Astrocyte (in vitro differentiated cells and primary cell): Measurements from ENCODE around the gene ZNF787. TPM values are rescaled to one million over a fixed set of nuclear protein-coding genes. Genes with fewer than 3 reads are reported as not detected.

Source experiments
- DNase-seq: peaks from one replicate; pipeline ENCODE4 v3.0.0-alpha.2; 2010; ENCODE audit warnings: low read depth
- FAIRE-seq: peaks from 2 replicates; lab custom pipeline; 2011; peaks lifted over from hg19 to GRCh38; lab: Jason Lieb, UNC
- H2AFZ ChIP-seq: 2 replicates; pipeline ENCODE4 v1.6.0; 2012; ENCODE audit warnings: low read depth, low read length, inconsistent platforms
- H3K27ac ChIP-seq: 2 replicates; pipeline ENCODE4 v1.5.1; 2011; ENCODE audit warnings: low read depth, low read length, inconsistent platforms
- H3K27me3 ChIP-seq: 2 replicates; pipeline ENCODE4 v1.6.0; 2011; ENCODE audit warnings: low read length, inconsistent platforms; ENCODE audit not compliant: insufficient read depth
- H3K36me3 ChIP-seq: 2 replicates; pipeline ENCODE4 v1.5.1; 2011; ENCODE audit warnings: low read length, inconsistent platforms; ENCODE audit not compliant: insufficient read depth
- H3K4me1 ChIP-seq: 2 replicates; pipeline ENCODE4 v1.5.1; 2011; ENCODE audit warnings: low read length, inconsistent platforms; ENCODE audit not compliant: insufficient read depth
- H3K4me2 ChIP-seq: 2 replicates; pipeline ENCODE4 v1.6.0; 2012; ENCODE audit warnings: low read length, inconsistent platforms
- H3K4me3 ChIP-seq: 2 replicates; pipeline ENCODE4 v1.5.1; 2011; ENCODE audit warnings: low read depth, mild to moderate bottlenecking, low read length, inconsistent platforms; ENCODE audit not compliant: insufficient read depth
- H3K79me2 ChIP-seq: 2 replicates; pipeline ENCODE4 v1.6.0; 2012; ENCODE audit warnings: mild to moderate bottlenecking, low read length, inconsistent platforms; ENCODE audit not compliant: insufficient read depth
- H3K9ac ChIP-seq: 2 replicates; pipeline ENCODE4 v1.6.0; 2012; ENCODE audit warnings: mild to moderate bottlenecking, low read length, inconsistent platforms
- H3K9me3 ChIP-seq: 2 replicates; pipeline ENCODE4 v1.5.1; 2012; ENCODE audit warnings: low read depth, mild to moderate bottlenecking, low read length, inconsistent platforms; ENCODE audit not compliant: insufficient read depth
- H4K20me1 ChIP-seq: 2 replicates; pipeline ENCODE4 v1.6.0; 2012; ENCODE audit warnings: low read length, inconsistent platforms; ENCODE audit not compliant: insufficient read depth
- H3K27ac Mint-ChIP-seq: one replicate; pipeline ENCODE4 v1.8.0; 2021; ENCODE audit warnings: mild to moderate bottlenecking, mixed read lengths; ENCODE audit not compliant: unreplicated experiment
- H3K27me3 Mint-ChIP-seq: one replicate; pipeline ENCODE4 v1.8.0; 2021; ENCODE audit warnings: low read depth, mixed read lengths; ENCODE audit not compliant: unreplicated experiment
- H3K36me3 Mint-ChIP-seq: one replicate; pipeline ENCODE4 v1.8.0; 2021; ENCODE audit warnings: low read depth, mixed read lengths; ENCODE audit not compliant: unreplicated experiment
- H3K4me1 Mint-ChIP-seq: one replicate; pipeline ENCODE4 v1.8.0; 2021; ENCODE audit warnings: low read depth, mixed read lengths; ENCODE audit not compliant: unreplicated experiment
- H3K4me3 Mint-ChIP-seq: one replicate; pipeline ENCODE4 v1.8.0; 2021; ENCODE audit warnings: mild to moderate bottlenecking, moderate library complexity, mixed read lengths; ENCODE audit not compliant: unreplicated experiment
- H3K9me3 Mint-ChIP-seq: one replicate; pipeline ENCODE4 v1.8.0; 2021; ENCODE audit warnings: mild to moderate bottlenecking, mixed read lengths; ENCODE audit not compliant: unreplicated experiment
- EZH2 ChIP-seq: IDR thresholded peaks from 2 replicates; pipeline ENCODE4 v1.6.1; 2012; ENCODE audit warnings: mild to moderate bottlenecking, low read length, inconsistent platforms; ENCODE audit not compliant: insufficient read depth
- total RNA-seq: library from RNA; stranded (reverse); gene quantifications from 2 replicates; pipeline ENCODE4 v1.2.1, GENCODE V29; 2021
- TF ChIP-seq, protein P1 (sequence below): IDR thresholded peaks from 2 replicates; pipeline ENCODE4 v1.5.1; 2011; ENCODE audit warnings: low read depth, mild to moderate bottlenecking, inconsistent platforms, low read length, moderate library complexity; ENCODE audit not compliant: insufficient read depth

ZNF787 gene
- total RNA-seq, 1 donor from 2014 or later: 36.3 TPM

DNA sequence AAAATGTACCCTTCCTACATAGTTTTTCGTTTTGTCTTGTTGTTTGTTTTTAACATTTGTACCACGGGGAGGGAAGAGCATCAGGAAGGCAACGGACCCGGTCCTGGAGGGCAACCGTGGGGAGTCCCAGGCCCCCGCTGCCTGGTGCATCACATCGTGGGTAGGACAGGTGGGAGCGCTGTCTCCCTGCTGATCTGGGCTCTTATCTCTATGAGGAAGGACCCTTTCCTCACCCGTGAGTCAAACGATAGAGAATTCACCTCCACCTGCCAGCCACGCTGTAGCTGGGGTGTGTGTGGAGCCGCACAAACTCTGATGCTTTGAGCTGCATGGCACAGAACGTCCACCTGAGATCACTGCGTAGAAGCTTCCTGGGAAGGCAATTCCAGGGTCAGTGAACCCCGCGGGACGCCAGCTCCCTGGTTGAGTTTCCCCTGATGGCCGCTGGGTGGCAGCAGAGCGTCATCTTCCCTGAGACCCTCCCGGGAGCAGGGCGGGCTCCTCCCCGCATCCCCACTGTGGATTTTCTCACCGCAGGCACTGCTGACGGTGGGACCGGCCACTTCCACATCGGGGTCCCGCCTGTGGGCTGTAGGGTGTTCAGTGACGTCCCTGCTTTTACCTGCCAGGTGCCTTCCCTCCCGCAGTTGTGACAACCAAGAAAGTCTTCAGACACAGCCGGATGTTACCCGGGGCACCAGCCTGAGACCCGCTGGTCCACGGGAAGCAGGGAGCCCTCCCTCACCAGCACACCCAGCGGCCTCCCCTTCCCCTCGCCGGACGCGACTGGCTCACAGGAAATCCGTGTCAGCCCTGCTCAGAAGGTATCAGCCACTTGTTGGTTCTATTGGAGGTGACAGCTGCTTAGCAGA is 54.7 kb downstream of the ZNF787 start:
- Histone ChIP-seq H3K36me3 (no peaks in the 10 kb centered on the region), H3K4me3 (peak overlapping the region; percentile 29), H2AFZ (peak overlapping the region; percentile 67), H4K20me1 (no peaks in the 10 kb centered on the region), H3K27ac (no peak overlapping the region), H3K4me2 (peak overlapping the region; percentile 82), H3K27me3 (no peaks in the 10 kb centered on the region), H3K79me2 (no peaks in the 10 kb centered on the region), H3K9ac (peak overlapping the region; percentile 16), H3K4me1 (no peaks in the 10 kb centered on the region), H3K9me3 (no peaks in the 10 kb centered on the region)
- Mint-ChIP-seq H3K27me3 (peaks cover 25% of the 10 kb centered on the region), H3K4me3 (peak overlapping the region; percentile 54), H3K27ac (no peak overlapping the region), H3K36me3 (no peaks in the 10 kb centered on the region), H3K4me1 (no peaks in the 10 kb centered on the region), H3K9me3 (peaks cover 5% of the 10 kb centered on the region)
- FAIRE-seq: no peak
- no peak for DNase-seq
- no peak for TF ChIP-seq EZH2
- TF ChIP-seq, protein P1, sequence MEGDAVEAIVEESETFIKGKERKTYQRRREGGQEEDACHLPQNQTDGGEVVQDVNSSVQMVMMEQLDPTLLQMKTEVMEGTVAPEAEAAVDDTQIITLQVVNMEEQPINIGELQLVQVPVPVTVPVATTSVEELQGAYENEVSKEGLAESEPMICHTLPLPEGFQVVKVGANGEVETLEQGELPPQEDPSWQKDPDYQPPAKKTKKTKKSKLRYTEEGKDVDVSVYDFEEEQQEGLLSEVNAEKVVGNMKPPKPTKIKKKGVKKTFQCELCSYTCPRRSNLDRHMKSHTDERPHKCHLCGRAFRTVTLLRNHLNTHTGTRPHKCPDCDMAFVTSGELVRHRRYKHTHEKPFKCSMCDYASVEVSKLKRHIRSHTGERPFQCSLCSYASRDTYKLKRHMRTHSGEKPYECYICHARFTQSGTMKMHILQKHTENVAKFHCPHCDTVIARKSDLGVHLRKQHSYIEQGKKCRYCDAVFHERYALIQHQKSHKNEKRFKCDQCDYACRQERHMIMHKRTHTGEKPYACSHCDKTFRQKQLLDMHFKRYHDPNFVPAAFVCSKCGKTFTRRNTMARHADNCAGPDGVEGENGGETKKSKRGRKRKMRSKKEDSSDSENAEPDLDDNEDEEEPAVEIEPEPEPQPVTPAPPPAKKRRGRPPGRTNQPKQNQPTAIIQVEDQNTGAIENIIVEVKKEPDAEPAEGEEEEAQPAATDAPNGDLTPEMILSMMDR: peak; percentile 54

DNA sequence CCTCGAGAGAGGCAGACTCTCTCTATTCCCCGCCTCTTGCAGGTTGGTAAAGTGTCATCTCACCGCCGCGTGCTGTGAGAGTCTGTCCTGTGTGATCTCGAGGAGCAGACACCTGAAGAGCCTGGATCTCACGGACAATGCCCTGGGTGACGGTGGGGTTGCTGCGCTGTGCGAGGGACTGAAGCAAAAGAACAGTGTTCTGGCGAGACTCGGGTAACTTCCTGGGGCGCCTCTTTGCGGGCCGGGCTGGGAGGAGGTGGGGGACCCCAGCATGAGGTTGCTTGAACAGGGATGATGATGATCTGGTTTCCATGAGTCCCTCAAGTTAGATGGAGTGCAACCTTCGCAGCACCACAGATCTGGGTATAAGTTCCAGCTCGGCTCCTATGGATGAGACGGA is 67.5 kb downstream of the ZNF787 start:
- FAIRE-seq: no peak
- no peaks in the 10 kb centered on the region for H4K20me1 ChIP-seq
- Mint-ChIP-seq H3K9me3 (peaks cover 15% of the 10 kb centered on the region), H3K4me3 (no peak overlapping the region), H3K4me1 (no peaks in the 10 kb centered on the region), H3K27ac (no peak overlapping the region), H3K27me3 (no peaks in the 10 kb centered on the region), H3K36me3 (no peaks in the 10 kb centered on the region)
- no peaks in the 10 kb centered on the region for H3K79me2 ChIP-seq
- H3K9me3 ChIP-seq: peaks cover 6% of the 10 kb centered on the region
- no peak overlapping the region for H3K9ac ChIP-seq
- H3K27ac ChIP-seq: no peak overlapping the region
- no peaks in the 10 kb centered on the region for H3K27me3 ChIP-seq
- no peak for DNase-seq
- H3K4me3 ChIP-seq: no peak overlapping the region
- no peaks in the 10 kb centered on the region for H3K4me1 ChIP-seq
- no peak overlapping the region for H2AFZ ChIP-seq
- H3K36me3 ChIP-seq: no peaks in the 10 kb centered on the region
- TF ChIP-seq, protein P1: no peak
- no peak for TF ChIP-seq EZH2
- H3K4me2 ChIP-seq: no peak overlapping the region

Other genes starting within 250 kb of the ZNF787 start
- not detected in 2 replicates for gene NLRP13, start 189.0 kb downstream of the ZNF787 start, total RNA-seq
- not detected in 2 replicates for gene NLRP8, start 173.5 kb downstream of the ZNF787 start, total RNA-seq
- gene NLRP5, start 134.5 kb downstream of the ZNF787 start, total RNA-seq: not detected in 2 replicates
- 34.7 and 34.8 TPM in 2 replicates for gene ZNF444, start 20.0 kb upstream of the ZNF787 start, total RNA-seq
- not detected in 2 replicates for gene GALP, start 54.7 kb upstream of the ZNF787 start, total RNA-seq
- not detected in 2 replicates for gene ZSCAN5B, start 76.5 kb upstream of the ZNF787 start, total RNA-seq
- gene ZSCAN5C, start 81.0 kb upstream of the ZNF787 start, total RNA-seq: not detected in 2 replicates
- gene EDDM13, start 151.5 kb upstream of the ZNF787 start, total RNA-seq: not detected in 2 replicates
- gene ZSCAN5A, start 193.5 kb upstream of the ZNF787 start, total RNA-seq: 6.6 and 7.2 TPM in 2 replicates